Urothelium cell line (cell line): ENCODE measurements around the gene PRR29.

Experiments used
- DNase-seq: peaks from one replicate; pipeline ENCODE4 v3.0.0; 2011; ENCODE audit warnings: low spot score, mixed read lengths
- FAIRE-seq: peaks from 2 replicates; lab custom pipeline; 2011; peaks lifted over from hg19 to GRCh38; lab: Jason Lieb, UNC

PRR29 gene

DNA sequence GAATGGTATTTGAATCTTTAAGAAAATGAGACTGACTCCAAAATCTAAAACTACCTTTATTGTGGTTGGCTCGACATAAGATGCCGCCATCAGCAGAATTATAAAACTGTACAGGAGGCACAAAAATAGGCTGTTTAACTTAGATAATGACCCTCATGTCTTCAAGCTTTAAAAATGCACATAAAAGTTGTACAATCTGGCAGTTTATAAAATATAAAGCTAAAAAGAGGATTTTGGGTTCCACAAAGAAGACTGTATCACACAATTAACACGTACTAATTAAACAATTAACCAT is 40.9 kb downstream of the PRR29 start:
- FAIRE-seq (no peak), DNase-seq (no peak)

DNA sequence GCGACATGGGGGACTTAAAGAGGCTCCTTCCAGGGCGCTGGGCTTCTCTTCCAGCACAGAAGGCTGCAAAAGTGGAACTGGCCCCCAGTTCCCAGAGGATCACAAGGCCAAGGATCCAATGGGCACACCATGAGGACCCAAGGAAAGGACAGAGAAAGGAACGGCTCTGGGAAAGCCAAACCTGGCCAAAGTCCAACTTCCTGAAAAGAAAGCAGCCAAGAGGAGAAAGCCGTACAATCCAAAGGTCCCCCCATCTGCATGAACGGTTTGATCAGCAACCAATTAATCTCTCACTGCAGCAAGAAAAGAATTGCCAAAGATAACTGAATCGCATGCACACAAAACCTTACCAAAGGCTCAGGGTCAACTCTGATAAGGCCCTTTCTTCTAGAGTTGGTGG is 42.1 kb downstream of the PRR29 start:
- FAIRE-seq (no peak), DNase-seq (no peak)

DNA sequence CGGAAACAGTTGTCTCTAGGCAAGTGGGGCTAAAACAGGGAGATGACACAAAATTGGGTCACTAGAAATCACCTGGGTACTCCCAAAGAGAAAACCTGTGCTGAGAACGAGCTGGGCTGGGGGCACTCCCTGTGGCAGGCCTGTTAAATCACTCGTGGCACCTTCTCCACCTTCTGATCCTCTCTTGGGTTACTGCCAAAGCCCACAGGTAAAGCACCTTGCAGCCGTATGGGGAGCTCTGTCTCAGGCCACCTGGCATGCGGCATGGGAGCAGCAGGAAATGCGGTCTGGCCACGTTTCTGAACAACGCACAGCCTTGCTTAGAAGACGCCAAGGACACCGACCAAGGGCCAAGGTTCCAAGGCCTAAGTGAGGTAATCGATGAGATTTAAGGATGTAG is 43.8 kb downstream of the PRR29 start:
- DNase-seq: no peak
- FAIRE-seq: no peak

DNA sequence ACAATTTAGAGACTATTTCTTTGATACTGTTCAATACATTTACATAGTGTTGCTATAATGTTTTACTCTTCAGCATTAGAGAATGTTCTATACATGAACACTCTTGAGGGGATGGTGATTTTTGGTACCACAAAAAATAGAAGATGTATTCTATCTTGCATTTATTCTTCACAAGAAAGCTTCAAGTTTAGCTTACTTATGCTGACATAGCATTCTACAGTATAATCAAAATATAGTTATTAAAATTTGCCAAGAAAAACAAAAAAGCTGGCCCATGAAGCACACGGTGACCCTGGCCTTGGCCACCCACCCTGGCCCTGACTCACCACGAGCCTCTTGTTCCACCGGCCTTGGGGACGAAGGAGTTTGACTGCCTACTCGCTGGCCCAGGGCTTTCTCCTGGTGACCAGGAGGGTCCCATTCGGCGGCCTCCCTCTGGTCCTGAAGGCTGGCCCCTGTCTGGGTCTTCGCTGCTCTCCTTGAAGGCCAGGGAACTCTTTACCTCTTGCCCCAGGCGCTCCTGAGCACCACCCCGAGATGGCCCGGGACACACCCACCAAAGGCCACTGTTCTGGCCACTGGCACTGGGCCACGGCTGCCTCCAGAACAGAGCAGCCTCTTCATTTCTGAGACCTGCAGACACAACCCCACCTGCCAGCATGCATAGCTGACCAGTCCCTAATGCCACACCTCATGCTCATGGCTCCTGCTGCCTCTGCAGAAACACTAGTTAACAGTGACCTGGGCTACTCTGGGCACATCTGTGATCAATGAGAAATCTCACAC is 44.7 kb downstream of the PRR29 start:
- no peak for FAIRE-seq

DNA sequence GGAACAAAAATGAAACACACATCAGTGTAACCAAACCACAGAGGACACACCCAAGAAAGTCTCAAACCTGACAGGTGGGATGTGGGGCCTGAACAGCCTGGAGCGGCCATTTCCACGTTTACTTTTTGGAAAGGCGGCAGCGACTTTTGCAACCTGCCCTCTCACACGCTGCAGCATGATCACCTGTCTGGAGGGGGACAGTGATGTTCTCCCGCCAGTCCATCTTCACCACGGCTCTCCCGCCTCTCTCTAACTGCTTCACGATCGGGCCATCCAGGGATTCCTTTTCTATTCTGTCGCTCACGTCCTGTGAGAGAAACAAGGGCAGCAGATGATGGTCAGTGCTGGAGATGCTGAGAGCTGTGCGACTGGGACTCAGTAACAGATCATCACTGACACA is 47.0 kb downstream of the PRR29 start:
- no peak for FAIRE-seq
- no peak for DNase-seq

More for the DNA sequence above, 44.7 kb downstream of the PRR29 start:
- no peak for DNase-seq

DNA sequence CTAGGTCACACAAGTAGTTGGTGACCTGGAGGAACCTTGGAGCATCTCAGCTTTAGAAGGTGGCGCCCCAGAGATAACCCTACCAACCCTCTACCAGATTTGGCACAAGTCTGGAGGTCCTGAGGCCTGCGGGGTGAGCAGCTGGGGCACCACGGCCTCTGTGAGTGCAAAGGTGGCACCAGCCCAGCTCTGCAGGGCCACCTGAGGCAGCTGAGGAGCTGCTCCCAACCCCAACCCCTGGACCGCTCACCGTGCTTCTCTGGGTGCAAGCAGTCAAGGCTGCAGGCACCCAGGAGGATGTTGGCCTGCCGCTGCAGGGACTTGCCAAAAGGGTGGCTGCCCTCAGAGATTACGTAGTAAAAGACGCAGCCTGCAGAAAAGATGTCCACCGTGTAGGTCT is 50.7 kb downstream of the PRR29 start:
- no peak for DNase-seq
- FAIRE-seq: no peak

DNA sequence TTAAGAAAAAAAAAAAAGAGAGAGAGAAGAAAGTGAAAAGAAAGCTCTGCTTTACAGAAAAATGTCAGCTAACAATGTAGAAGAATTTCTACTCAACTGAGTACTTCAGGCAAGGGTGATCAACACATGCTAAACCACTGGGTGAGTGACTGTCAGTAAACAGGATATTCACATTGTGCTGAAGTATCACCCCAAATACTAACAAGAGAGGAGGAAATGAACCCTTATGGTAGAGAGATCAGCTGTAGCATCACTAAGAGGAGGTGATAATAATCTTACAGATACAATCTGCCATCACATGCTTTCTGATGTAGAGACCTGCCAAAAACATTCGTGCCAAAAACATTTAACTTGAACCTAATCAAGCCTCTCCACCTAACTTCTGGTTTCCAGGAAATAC is 53.0 kb downstream of the PRR29 start:
- FAIRE-seq (no peak), DNase-seq (no peak)

DNA sequence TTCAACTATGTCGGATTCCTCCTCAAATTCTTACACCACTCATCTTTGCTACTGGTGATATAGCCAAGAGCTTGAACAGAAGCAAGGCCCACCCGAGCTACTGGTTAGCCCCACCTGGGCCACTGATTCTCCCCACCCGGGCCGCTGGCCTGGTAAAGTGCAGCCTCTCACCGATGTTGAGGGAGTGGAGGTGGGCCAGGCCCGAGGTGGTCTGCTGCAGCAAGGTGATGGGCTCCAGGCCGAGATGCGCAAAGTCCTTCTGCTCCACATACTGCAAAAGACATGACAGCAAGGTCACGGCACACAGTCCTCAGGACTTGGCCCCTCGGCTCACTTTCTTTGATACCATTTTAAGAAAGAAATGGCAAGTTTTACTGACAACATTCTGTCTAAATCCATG is 55.0 kb downstream of the PRR29 start:
- DNase-seq: no peak
- FAIRE-seq: no peak
